DOHH2 (cell line): Measurements from ENCODE around the gene SF3B2.

ENCODE experiments used
- H3F3A ChIP-seq: fragments of 200-600 bp; sonication (generic), shearing (Covaris generic); 2 replicates; pipeline ENCODE4 v1.6.0; 2016; ENCODE audit warnings: antibody characterized with exemption, mild to moderate bottlenecking; ENCODE audit not compliant: control insufficient read depth, insufficient read depth
- H3K27ac ChIP-seq: fragments of 200-600 bp; sonication (generic); 2 replicates; pipeline ENCODE4 v1.5.1; 2014; ENCODE audit warnings: low read depth, mild to moderate bottlenecking, low read length, moderate library complexity
- H3K27me3 ChIP-seq: fragments of 200-600 bp; sonication (generic); 2 replicates; pipeline ENCODE4 v1.6.1; 2014; ENCODE audit warnings: mild to moderate bottlenecking, low read length, mixed read lengths; ENCODE audit not compliant: control insufficient read depth
- H3K36me3 ChIP-seq: fragments of 200-600 bp; sonication (generic); 2 replicates; pipeline ENCODE4 v1.6.1; 2014; ENCODE audit warnings: mild to moderate bottlenecking, low read length, moderate library complexity, mixed read lengths; ENCODE audit not compliant: control insufficient read depth
- H3K4me1 ChIP-seq: fragments of 200-600 bp; sonication (generic); 2 replicates; pipeline ENCODE4 v1.6.1; 2014; ENCODE audit warnings: mild to moderate bottlenecking, low read length, mixed read lengths; ENCODE audit not compliant: control insufficient read depth
- H3K4me2 ChIP-seq: fragments of 200-600 bp; sonication (generic); 2 replicates; pipeline ENCODE4 v1.6.0; 2014; ENCODE audit warnings: mild to moderate bottlenecking, low read length, moderate library complexity
- H3K4me3 ChIP-seq: fragments of 200-600 bp; sonication (generic); 2 replicates; pipeline ENCODE4 v1.5.1; 2014; ENCODE audit warnings: mild to moderate bottlenecking, low read length, mixed read lengths
- H3K79me2 ChIP-seq: fragments of 200-600 bp; sonication (generic); 2 replicates; pipeline ENCODE4 v1.6.1; 2014; ENCODE audit warnings: mild to moderate bottlenecking, low read length, mixed read lengths; ENCODE audit not compliant: control insufficient read depth
- H3K9me2 ChIP-seq: fragments of 200-600 bp; sonication (generic); replicated peaks from 2 replicates; pipeline ENCODE4 v1.6.1; 2014; ENCODE audit warnings: mild to moderate bottlenecking, low read length, mixed read lengths; ENCODE audit not compliant: control insufficient read depth
- H3K9me3 ChIP-seq: fragments of 200-600 bp; sonication (generic); 2 replicates; pipeline ENCODE4 v1.6.1; 2014; ENCODE audit warnings: antibody characterized with exemption, low read length, mixed read lengths; ENCODE audit not compliant: control insufficient read depth, insufficient read depth
- H4K20me1 ChIP-seq: fragments of 200-600 bp; sonication (generic); 2 replicates; pipeline ENCODE4 v1.6.0; 2014; ENCODE audit warnings: low read depth, mild to moderate bottlenecking, antibody characterized with exemption, low read length, moderate library complexity; ENCODE audit not compliant: control insufficient read depth, insufficient read depth
- EZH2phosphoT487 ChIP-seq: fragments of 200-600 bp; sonication (generic); IDR thresholded peaks from 2 replicates; pipeline ENCODE4 v1.6.1; 2017; ENCODE audit warnings: borderline replicate concordance, mild to moderate bottlenecking, antibody characterized with exemption, low read length, moderate library complexity, mixed read lengths
- TF ChIP-seq, protein P1 (sequence below): fragments of 200-600 bp; sonication (generic); IDR thresholded peaks from one replicate; pipeline ENCODE4 v1.5.1; 2014; ENCODE audit warnings: antibody characterized with exemption, mild to moderate bottlenecking, low read depth, low read length; ENCODE audit not compliant: poor library complexity, severe bottlenecking

The SF3B2 gene

DNA sequence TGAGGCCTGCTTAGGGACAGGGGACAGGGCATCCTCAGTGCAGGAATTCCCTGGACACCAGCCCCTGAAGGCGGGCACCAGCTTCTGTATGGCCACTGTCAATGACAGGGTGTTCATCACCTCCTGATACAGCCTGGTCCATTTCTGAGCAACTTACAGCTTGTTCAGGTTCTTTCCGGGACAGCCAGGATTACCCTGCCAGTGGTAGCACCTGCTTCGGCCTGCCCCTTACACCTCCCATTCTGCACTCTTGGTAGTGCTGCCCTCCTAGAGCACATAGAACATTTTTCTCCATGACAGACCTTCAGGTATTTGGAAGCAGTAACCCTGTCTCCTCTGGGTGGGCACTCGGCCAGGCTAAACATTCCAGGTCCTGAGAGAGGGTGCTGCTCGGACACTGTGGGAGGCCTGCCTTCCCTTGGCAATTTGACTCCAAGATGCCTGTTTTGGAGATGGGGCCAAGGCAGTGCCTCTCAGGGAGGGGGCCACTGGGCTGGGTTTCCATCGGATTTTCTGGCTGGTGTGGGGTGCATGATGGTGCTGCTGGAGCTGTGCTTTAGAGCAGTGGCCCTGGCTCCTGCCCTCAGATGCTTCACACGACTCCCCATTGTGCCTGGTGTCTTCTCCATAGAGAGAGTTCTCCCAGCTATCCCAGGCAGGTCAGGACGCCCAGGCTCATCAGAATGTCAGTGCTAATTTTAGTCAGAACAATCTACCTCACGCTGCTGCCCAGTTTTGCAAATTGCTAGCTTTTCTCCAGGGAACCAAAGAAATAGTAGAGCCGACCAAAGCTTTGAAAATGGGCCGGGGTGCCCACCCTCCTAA is 4.4 kb upstream of the SF3B2 start:
- Histone ChIP-seq H3K79me2 (peaks cover 12% of the 10 kb centered on the region), H3K9me2 (no peaks in the 10 kb centered on the region), H3K27ac (no peak overlapping the region), H3K9me3 (no peaks in the 10 kb centered on the region), H3K27me3 (no peaks in the 10 kb centered on the region; the same call in 1 of the 2 replicates), H3F3A (no peaks in the 10 kb centered on the region; the same call in 1 of the 2 replicates), H4K20me1 (no peaks in the 10 kb centered on the region), H3K4me3 (no peak overlapping the region), H3K4me2 (no peak overlapping the region), H3K4me1 (peaks cover 26% of the 10 kb centered on the region), H3K36me3 (peaks cover 5% of the 10 kb centered on the region)
- no peak for TF ChIP-seq EZH2phosphoT487
- TF ChIP-seq, protein P1, sequence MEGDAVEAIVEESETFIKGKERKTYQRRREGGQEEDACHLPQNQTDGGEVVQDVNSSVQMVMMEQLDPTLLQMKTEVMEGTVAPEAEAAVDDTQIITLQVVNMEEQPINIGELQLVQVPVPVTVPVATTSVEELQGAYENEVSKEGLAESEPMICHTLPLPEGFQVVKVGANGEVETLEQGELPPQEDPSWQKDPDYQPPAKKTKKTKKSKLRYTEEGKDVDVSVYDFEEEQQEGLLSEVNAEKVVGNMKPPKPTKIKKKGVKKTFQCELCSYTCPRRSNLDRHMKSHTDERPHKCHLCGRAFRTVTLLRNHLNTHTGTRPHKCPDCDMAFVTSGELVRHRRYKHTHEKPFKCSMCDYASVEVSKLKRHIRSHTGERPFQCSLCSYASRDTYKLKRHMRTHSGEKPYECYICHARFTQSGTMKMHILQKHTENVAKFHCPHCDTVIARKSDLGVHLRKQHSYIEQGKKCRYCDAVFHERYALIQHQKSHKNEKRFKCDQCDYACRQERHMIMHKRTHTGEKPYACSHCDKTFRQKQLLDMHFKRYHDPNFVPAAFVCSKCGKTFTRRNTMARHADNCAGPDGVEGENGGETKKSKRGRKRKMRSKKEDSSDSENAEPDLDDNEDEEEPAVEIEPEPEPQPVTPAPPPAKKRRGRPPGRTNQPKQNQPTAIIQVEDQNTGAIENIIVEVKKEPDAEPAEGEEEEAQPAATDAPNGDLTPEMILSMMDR = no peak

DNA sequence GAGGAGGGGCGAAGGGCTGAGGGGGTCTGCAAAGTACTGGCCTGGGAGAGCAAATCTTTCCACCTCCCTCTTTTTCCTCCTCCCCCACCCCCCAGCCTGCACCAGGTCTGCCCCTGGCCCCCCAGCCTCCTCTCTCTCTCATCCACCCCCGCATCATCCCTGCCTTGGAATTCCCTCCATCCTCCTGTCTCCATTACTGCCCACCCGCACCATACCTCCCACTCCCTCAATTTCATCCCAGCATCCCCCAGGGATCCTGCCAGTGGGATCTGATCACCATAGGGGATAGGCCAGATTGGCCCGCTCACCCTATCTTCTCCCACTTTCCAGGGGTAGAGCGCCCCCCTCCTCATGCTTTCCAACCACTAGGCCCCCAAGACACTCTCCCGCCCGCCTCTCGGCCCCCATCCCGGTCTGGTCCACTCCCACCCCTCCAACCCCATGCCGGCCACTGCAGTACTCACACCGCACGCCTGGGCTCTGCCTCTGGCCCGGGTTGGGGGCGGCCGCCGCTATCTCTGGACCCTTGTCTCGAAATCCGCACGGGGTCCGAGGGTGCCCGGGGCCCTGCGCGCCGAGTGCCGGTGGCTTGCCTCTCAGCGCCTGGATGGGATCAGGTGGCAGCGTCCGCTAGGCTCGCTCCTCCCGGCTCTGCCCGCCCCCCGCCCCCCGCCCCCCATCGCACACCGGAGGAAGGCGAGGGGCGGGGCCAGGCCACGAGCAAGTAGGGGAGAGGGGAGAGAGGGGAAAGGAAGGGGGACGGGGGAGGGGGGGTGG is 3.4 kb upstream of the SF3B2 start, which contains the start of gene GAL3ST3:
TSS of gene GAL3ST3 (minus strand) at position 615 of the 777 bp plus-strand sequence. CDS start 3,746 bp downstream, outside the sequence.
- Histone ChIP-seq H3K4me2 (peak within 1 kb of the TSS; percentile 28), H3K36me3 (peaks cover 15% of the 10 kb centered on the region)

GRCh38 chr11:66050581-66051231 is 1.5 kb upstream of the SF3B2 start:
- H3K4me3 ChIP-seq = peak overlapping the region; percentile 83
- H3K27ac ChIP-seq = 0 out of 2 replicates have a peak overlapping the region, but pooled peaks have one; percentile 39

More for the DNA sequence above, 3.4 kb upstream of the SF3B2 start, which contains the start of gene GAL3ST3:
- Histone ChIP-seq H4K20me1 (0 out of 2 replicates have a peak, but pooled peaks cover 4% of the 10 kb centered on the region), H3K4me1 (peaks cover 33% of the 10 kb centered on the region), H3F3A (no peaks in the 10 kb centered on the region; the same call in 1 of the 2 replicates), H3K4me3 (no peak within 1 kb of the TSS), H3K27ac (no peak within 1 kb of the TSS), H3K9me2 (no peaks in the 10 kb centered on the region), H3K79me2 (peaks cover 22% of the 10 kb centered on the region), H3K27me3 (no peaks in the 10 kb centered on the region; the same call in 1 of the 2 replicates), H3K9me3 (no peaks in the 10 kb centered on the region)
- no peak for TF ChIP-seq EZH2phosphoT487
- TF ChIP-seq, protein P1 = no peak

More at GRCh38 chr11:66050581-66051231, 1.5 kb upstream of the SF3B2 start:
- Histone ChIP-seq H3K79me2 (peaks cover 40% of the 10 kb centered on the region), H4K20me1 (peaks cover 4% of the 10 kb centered on the region; the same call in 1 of the 2 replicates), H3K4me1 (peaks cover 25% of the 10 kb centered on the region), H3F3A (no peaks in the 10 kb centered on the region), H3K36me3 (peaks cover 33% of the 10 kb centered on the region), H3K4me2 (peak overlapping the region; percentile 73), H3K9me2 (no peaks in the 10 kb centered on the region), H3K27me3 (no peaks in the 10 kb centered on the region; the same call in 1 of the 2 replicates), H3K9me3 (no peaks in the 10 kb centered on the region)
- TF ChIP-seq, protein P1 = no peak
- TF ChIP-seq EZH2phosphoT487 = no peak
